Calu3 (cell line): Measurements from ENCODE around the gene FERMT3. TPM values are rescaled to one million over a fixed set of nuclear protein-coding genes. Genes with fewer than 3 reads are reported as not detected.

Source experiments
- BruUV-seq: library from RNA; stranded (reverse); fragments of 400-500 nt; replicated peaks from 2 replicates; lab custom pipeline; 2021; lab: Mats Ljungman, UMichigan
- CTCF ChIA-PET: fragments of 300-600 bp; sonication (Branson Sonifier 250); formaldehyde crosslinking; loops from one replicate; lab custom pipeline; 2022; ENCODE audit warnings: antibody characterized with exemption; lab: Charles Lee
- DNase-seq: peaks from one replicate; pipeline ENCODE4 v3.0.0; 2022
- H3K27ac Mint-ChIP-seq: one replicate; pipeline ENCODE4 v1.8.0; 2022; ENCODE audit warnings: mixed read lengths; ENCODE audit not compliant: unreplicated experiment
- H3K27me3 Mint-ChIP-seq: one replicate; pipeline ENCODE4 v1.8.0; 2022; ENCODE audit warnings: mixed read lengths; ENCODE audit not compliant: unreplicated experiment
- H3K36me3 Mint-ChIP-seq: one replicate; pipeline ENCODE4 v1.8.0; 2022; ENCODE audit warnings: mild to moderate bottlenecking, moderate library complexity, mixed read lengths; ENCODE audit not compliant: insufficient read depth, unreplicated experiment
- H3K4me1 Mint-ChIP-seq: one replicate; pipeline ENCODE4 v1.8.0; 2022; ENCODE audit warnings: mild to moderate bottlenecking, low read depth, mixed read lengths; ENCODE audit not compliant: unreplicated experiment
- H3K4me3 Mint-ChIP-seq: one replicate; pipeline ENCODE4 v1.8.0; 2022; ENCODE audit warnings: mild to moderate bottlenecking, low read depth, moderate library complexity, mixed read lengths; ENCODE audit not compliant: unreplicated experiment
- H3K9me3 Mint-ChIP-seq: one replicate; pipeline ENCODE4 v1.8.0; 2022; ENCODE audit warnings: low read depth, mixed read lengths; ENCODE audit not compliant: unreplicated experiment
- intact Hi-C: fragments of 100-400 bp; cut with micrococcal nuclease; formaldehyde crosslinking; loops from one replicate; pipeline ENCODE4 v1.10.0; 2022; ENCODE audit not compliant: unreplicated experiment
- total RNA-seq: library from RNA; stranded (reverse); gene quantifications from 2 replicates; pipeline ENCODE4 v1.2.3, GENCODE V29; 2022
- TF ChIP-seq, protein P1 (sequence below): fragments of 200-600 bp; IDR thresholded peaks from one replicate; pipeline ENCODE4 v1.8.0; 2022; ENCODE audit warnings: antibody characterized with exemption; ENCODE audit not compliant: unreplicated experiment

The FERMT3 gene
- total RNA-seq, 1 experiment from 2014 or later = 16.6 TPM

DNA sequence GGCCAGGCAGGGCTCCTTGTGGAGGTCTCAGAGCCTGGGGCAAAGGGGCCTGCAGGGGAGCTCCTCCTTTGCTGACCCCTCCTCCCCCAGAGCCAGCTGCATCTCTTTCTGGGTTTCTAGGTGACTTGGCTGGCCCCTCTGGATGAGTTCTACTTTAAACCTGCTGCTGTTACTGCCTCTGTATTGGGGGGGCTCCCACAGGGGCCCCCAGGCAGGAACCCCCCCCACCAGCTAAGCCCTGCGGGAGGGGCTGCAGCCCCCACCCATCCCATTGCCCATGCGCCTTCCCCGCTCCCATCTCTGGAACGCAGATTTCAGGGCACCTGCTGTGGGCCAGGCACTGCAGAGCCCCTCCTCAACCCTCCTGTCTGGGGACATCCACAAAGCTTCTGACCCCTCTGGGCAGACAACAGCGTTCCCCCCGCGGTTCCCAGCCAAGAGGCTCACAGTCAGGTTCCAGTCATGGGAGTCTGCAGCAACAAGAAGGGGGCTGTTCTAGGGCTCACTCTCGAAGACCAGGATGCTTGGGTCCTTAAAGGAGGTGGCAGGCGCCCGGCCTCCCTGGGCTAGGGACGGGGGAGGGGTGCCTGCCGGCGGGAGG lies 44.0 kb downstream of the FERMT3 start:
- TF ChIP-seq, protein P1, sequence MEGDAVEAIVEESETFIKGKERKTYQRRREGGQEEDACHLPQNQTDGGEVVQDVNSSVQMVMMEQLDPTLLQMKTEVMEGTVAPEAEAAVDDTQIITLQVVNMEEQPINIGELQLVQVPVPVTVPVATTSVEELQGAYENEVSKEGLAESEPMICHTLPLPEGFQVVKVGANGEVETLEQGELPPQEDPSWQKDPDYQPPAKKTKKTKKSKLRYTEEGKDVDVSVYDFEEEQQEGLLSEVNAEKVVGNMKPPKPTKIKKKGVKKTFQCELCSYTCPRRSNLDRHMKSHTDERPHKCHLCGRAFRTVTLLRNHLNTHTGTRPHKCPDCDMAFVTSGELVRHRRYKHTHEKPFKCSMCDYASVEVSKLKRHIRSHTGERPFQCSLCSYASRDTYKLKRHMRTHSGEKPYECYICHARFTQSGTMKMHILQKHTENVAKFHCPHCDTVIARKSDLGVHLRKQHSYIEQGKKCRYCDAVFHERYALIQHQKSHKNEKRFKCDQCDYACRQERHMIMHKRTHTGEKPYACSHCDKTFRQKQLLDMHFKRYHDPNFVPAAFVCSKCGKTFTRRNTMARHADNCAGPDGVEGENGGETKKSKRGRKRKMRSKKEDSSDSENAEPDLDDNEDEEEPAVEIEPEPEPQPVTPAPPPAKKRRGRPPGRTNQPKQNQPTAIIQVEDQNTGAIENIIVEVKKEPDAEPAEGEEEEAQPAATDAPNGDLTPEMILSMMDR = no peak
- no peak for DNase-seq
- Mint-ChIP-seq H3K4me3 (peak overlapping the region; percentile 90), H3K36me3 (peaks cover 83% of the 10 kb centered on the region), H3K27me3 (no peaks in the 10 kb centered on the region), H3K27ac (no peak overlapping the region), H3K4me1 (peaks cover 11% of the 10 kb centered on the region), H3K9me3 (no peaks in the 10 kb centered on the region)
- intact Hi-C loops = no loop called here
- BruUV-seq = no TSS peak
- CTCF ChIA-PET = interaction anchor here (0.6 to 1.1 kb wide), 3 partner anchors 17 to 34 kb away, joined by 3 to 8 read pairs (median 3); partner anchors contain the start of gene BAD

DNA sequence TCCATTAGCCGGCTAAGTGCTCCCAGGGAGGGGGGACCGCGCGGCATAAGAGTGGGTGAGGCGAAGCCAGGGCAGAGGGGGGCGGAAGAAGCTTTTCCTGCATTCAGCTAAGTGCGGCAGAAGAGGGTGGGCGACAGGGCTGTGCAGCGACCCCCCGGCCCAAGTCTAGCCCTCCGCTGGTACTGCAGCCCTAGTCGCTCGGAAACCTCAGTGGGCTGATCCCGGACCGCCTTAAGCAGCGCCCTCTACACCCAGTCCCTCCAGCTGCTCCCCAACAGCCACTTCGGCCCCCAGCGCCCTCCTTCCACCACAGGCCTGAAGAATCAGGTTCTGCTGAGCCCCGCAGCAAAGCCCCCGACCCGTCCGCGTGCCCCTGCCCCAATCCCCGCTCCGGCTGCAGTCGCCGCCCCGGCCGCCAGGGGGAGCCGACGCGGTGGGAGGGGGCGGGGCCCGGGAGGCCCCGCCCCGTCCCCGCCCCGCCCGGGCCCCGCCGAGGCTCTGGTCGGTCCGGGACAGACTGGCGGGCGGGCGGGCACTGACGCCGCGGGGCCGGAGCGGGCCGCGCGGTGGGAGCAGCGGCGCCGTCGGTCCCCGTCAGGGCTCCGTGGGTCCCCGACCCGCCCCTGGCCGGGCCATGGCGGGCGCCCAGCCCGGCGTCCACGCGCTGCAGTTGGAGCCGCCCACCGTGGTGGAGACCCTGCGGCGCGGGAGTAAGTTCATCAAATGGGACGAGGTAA lies 44.7 kb downstream of the FERMT3 start, which contains the start of gene PLCB3:
TSS of gene PLCB3 (plus strand) at position 515 of the 737 bp plus-strand sequence. CDS start at position 635, 120 bp downstream.
- TF ChIP-seq, protein P1 = peak; percentile 91
- DNase-seq = peak; percentile 52
- intact Hi-C loops = no loop called here
- CTCF ChIA-PET = interaction anchor here (0.9 to 1.8 kb wide), 4 partner anchors 10 to 47 kb away, joined by 3 to 16 read pairs (median 10); partner anchors contain the start of genes BAD and FKBP2
- peak within 1 kb of the TSS; percentile 74 for H3K27ac Mint-ChIP-seq
- peaks cover 11% of the 10 kb centered on the region for H3K4me1 Mint-ChIP-seq
- H3K9me3 Mint-ChIP-seq = no peaks in the 10 kb centered on the region
- H3K4me3 Mint-ChIP-seq = peak within 1 kb of the TSS; percentile 90
- H3K27me3 Mint-ChIP-seq = no peaks in the 10 kb centered on the region
- peaks cover 77% of the 10 kb centered on the region for H3K36me3 Mint-ChIP-seq
- no TSS peak for BruUV-seq

DNA sequence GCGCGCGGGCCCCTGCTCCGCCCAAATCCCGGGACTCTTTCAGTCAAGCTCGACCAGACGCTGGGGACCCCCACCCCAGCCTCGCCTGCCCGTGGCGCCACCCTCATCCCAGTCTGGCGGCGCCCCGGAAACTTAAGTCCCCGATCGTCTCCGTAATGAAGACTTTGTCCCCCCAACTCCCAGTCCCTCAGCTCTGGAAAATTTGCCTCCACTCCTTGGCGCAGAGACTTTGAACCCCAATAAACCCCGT lies 45.2 kb downstream of the FERMT3 start:
- Mint-ChIP-seq H3K27ac (peak overlapping the region; percentile 74), H3K36me3 (peaks cover 72% of the 10 kb centered on the region), H3K27me3 (no peaks in the 10 kb centered on the region), H3K4me3 (peak overlapping the region; percentile 90), H3K9me3 (no peaks in the 10 kb centered on the region), H3K4me1 (peaks cover 11% of the 10 kb centered on the region)
- TF ChIP-seq, protein P1 = no peak
- DNase-seq = no peak
- BruUV-seq = no TSS peak
- CTCF ChIA-PET = interaction anchor here (0.9 to 1.8 kb wide), 6 partner anchors 10 to 53 kb away, joined by 3 to 16 read pairs (median 6); partner anchors contain the start of genes BAD and FKBP2
- intact Hi-C loops = no loop called here

DNA sequence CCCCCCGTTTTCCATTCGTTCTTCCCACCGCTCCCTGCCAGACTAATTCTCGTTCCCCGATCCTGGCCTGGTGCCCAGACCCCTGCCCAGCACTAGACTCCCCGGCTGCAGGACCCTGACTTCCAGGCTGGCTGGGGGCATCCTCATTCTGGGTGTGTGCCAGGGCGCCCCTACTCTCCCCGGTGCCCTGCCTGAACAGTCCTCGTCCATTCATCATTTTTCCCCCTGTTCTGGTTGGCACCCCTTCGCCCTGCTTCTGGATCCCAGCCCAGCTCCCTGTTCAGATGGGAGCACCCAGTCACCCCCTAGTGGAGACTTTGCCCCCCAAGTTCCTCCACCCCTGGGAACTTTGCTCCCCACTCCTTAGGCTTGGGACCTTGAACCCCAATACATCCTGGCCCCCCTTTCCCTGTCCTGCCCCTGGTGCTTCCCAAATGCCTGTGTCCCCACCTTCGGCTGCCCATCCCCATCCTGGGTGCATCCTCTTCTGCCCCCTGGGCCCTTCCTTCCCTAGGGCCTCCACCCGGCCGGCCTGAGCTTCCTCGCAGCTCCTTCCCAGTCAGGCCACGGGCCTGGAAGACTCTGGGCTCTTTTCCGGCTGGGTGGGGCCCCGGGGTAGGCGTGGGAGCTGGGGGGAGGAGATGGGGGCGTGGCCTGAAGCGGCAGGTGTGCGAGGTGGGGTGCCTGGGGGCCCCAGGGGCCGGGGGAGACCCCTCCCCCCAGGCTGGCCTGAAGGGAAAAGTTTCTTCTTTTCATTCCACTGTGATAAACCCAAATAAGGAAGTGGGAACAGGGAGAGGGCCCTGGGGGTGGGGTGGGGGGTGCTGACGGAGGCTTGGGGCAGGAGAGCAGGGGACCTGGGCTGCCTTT lies 45.7 kb downstream of the FERMT3 start:
- TF ChIP-seq, protein P1 = no peak
- CTCF ChIA-PET = interaction anchor here (0.7 to 1.8 kb wide), 6 partner anchors 11 to 103 kb away, joined by 3 to 16 read pairs (median 6); partner anchors contain the start of gene FKBP2
- Mint-ChIP-seq H3K9me3 (no peaks in the 10 kb centered on the region), H3K36me3 (peaks cover 66% of the 10 kb centered on the region), H3K4me1 (peaks cover 11% of the 10 kb centered on the region), H3K4me3 (peak overlapping the region; percentile 90), H3K27me3 (no peaks in the 10 kb centered on the region), H3K27ac (peak overlapping the region; percentile 74)
- intact Hi-C loops = no loop called here
- peak; percentile 75 for DNase-seq
- BruUV-seq = no TSS peak
